GM21529 (cell line): ENCODE results near the gene RNF212.
"Not testable (repeated sequence)": the region's sequence is repeated elsewhere in the genome, so short reads cannot be mapped to it uniquely, and the experiment has no call there.

Experiments
- ATAC-seq: cut with Tn5 transposase; IDR thresholded peaks from one replicate; pipeline ENCODE4 v1.9.1; 2021; ENCODE audit not compliant: unreplicated experiment

RNF212 gene

DNA sequence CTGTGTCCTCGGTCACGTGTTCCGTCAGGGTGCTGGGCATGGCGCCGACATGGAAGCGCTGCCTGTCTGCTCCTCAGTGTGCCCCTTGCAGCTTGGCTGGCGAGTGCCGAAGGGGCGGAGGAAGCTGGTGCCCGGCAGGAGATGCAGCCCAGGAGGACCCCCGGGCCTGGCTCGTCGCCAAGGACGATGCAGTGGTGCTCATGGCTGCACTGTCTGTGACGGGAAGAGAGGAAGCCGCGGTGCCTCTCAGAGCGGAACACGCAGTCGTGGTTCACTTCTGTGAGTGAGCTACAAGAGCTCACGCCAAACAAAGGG lies 63.8 kb downstream of the RNF212 start:
- no peak for ATAC-seq

DNA sequence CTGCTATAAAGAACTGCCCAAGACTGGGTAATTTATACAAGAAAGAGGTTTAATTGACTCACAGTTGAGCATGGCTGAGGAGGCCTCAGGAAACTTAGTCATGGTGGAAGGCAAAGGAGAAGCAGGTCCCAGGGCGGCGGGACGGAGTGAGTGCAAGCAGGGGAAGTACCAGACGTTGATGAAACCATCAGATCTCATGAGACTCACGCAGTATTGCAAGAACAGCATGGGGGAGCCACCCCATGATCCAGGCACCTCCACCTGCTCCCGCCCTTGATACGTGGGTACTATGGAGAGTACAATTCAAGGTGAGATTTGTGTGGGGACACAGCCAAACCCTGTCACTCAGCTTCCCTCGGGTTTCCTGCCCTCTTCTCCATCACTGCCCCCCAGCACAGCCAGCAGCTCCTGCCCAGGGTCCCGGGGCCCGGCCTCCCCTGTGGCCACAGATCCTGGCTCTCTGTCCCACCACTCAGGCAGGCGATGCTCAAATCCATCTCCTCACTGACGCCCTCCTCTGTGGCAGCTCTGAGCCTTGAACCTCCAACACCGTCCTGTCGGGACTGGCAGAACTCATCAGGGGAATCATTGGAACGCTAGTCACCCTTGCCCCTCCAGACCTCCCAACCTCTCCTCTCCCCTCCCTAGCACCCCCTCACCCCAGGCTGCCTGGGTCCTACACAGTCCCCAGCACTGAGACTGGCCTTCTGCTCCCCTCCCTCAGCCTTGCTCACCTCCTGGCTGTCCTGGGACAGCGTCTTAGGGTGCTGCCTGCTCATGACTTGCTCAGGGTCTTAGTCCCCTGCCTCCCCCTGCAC lies 64.4 kb downstream of the RNF212 start:
- ATAC-seq = no peak

DNA sequence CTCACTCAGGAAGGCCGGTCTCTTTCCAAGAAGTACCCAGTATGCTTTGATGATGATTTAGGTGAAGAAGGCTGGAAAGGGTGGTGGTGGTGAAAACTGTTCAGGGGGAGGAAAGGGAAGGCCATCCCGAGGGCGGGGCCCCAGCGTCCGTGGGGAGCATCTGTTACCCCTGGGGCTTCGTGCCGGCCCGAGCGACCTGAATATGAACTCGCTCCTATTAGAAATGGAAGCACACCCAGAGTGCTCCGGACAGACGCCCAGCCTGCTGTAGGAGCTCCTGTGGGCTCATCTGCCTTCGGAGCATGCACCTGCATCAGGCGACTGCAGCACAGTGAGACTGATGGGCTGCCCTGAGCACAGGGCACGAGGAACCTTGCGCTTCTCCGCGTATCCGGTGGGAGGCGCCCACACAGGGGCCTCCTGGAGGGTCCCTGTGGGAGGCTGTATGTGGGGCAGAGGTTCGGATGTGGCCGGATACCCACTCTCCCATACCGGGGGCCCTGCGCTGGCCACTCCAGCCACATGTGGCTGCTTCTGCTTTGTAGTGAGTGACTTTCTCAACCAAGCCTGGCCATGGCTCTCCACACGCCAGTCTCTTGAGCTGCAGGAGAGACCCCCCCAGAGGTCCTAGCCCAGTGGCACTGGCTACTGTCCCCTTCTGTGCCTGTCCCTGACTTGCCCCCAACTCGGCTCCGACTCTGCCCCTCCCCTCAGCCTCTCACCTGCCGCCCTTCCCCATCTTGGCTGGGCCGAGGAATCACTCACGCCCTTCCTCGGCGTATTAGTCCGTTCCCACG lies 65.2 kb downstream of the RNF212 start:
- no peak for ATAC-seq

DNA sequence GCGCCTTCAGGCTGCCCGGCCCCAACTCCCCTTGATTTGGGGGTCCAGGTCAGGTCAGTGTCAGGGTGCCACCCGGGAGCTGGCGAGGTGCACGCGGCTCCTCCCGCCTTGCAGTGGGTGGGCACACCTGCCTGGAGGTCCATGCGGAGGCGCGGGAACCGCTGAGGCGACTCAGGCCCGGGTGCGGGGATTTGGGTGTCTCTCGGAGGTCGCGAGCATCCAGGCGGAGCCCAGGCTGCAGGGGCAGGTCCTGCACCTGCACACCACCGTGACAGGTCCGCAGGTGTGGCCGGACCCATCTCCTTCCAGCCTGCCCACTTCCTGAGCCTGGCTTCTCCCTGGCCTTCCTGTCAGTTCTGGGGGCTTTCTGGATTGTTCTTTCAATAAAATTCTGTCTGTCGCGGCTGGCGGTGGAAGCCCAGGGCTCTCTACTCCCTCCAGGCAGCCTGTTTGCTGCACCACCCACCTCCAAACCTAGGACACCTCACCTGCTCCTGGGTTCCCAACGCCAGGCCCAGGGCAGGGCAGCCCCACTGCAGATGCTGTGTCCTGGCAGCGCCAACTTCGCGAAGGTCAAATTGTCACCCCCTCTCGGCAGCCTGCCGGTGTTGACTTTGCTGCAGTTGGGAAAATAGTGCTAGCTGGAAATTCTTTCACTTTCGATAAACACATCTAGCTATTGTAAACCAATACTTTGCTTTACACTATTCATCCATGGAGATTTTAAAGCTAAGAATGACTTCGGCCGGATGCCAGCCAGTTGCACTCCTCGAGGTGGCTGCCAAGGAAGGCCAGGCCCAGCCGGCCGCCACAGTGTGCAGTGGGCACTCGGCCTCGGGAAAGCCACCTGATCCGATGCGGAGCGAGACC lies 66.0 kb downstream of the RNF212 start:
- ATAC-seq = no peak

DNA sequence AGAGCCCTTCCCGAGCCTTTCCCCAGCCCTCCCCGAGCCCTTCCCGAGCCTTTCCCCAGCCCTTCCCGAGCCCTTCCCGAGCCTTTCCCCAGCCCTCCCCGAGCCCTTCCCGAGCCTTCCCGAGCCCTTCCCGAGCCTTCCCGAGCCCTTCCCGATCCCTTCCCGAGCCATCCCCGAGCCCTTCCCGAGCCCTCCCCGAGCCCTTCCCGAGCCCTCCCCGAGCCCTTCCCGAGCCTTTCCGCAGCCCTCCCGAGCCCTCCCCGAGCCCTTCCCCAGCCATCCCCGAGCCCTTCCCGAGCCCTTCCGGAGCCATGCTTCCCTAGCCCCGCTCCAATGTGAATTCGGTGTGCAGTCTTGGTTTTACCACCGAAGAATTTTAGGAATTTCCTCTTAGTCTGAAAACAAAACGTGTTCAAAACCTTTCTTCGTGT lies 66.8 kb downstream of the RNF212 start:
- ATAC-seq = not testable (repeated sequence)

DNA sequence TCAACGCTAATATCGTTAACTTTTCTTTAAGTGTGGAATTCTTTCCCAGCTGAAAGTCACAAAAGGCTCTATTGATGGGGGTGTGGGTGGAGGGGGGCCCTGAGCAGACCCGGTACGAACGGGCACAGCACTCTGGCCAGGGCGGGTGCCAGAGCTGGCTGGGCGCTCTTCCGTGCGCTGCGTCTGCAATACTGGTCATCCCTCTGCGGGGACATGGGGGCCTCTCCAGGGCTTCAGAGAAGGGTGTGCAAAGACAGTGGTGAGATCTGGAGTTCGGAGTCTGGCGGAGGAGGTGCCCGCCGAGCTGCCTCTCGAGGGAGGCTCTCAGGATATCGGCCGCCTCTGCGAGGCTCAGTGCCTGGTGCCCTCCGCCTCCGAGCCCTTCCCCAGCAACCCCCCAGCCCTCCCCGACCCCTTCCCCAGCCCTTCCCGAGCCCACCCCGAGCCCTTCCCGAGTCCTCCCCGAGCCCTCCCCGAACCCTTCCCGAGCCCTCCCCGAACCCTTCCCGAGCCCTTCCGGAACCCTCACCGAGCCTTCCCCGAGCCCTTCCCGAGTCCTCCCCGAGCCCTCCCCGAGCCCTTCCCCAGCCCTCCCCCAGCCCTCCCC lies 67.7 kb downstream of the RNF212 start:
- ATAC-seq = no peak

DNA sequence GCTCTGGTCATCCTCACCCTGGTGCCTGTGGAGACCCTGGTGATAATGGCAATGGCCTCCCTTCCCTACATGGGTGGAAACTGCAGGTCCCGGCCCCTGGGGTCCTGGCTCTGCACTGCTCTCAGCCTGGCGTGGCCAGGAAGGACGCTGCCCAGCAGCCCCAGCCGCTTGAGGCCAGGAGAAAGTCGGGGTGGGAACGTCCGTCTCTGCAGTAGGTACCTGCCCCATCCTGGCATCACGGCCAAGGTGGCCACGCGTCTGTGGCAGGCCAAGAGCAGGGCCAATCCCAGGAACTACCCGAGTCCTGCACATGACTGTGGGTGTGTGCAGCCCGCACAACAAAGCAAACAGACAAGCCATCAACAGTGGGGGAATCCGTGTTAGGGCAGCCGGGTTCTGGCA lies 68.2 kb downstream of the RNF212 start:
- ATAC-seq = no peak

DNA sequence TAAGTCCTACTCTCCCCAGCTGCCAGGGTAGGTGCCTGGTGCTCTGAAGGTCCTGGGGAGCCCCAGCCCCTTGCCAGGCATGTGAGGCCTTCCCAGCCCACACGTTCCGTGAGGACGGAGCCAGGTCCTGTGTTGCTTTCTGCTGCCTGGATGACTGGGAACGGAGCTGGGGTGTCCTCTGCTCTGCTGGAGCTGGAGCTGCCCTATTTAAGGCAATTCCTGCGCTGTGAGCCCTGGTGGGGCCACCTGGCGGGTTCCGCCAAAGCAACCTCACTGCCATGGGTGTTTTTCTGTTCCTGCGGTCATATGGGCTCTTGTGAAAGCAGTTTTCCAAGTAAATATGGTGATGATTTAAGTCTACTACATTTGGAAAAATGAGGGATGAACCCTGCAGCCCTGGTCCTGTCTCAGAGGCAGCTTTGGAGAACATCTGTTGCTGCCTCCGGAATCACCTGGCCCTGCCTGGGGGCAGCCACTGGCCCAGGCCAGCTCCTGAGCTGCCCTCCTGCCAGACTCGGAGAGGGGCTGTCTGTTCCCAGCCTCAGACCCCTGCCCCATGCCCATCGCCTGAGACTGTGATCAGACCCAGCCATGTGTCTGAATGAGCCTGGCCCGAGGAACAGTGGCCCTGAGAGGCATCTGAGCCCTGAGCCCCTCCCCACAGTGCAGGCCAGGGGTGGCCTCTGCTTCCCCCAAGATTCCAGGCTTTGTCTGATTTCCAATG lies 68.7 kb downstream of the RNF212 start:
- no peak for ATAC-seq

DNA sequence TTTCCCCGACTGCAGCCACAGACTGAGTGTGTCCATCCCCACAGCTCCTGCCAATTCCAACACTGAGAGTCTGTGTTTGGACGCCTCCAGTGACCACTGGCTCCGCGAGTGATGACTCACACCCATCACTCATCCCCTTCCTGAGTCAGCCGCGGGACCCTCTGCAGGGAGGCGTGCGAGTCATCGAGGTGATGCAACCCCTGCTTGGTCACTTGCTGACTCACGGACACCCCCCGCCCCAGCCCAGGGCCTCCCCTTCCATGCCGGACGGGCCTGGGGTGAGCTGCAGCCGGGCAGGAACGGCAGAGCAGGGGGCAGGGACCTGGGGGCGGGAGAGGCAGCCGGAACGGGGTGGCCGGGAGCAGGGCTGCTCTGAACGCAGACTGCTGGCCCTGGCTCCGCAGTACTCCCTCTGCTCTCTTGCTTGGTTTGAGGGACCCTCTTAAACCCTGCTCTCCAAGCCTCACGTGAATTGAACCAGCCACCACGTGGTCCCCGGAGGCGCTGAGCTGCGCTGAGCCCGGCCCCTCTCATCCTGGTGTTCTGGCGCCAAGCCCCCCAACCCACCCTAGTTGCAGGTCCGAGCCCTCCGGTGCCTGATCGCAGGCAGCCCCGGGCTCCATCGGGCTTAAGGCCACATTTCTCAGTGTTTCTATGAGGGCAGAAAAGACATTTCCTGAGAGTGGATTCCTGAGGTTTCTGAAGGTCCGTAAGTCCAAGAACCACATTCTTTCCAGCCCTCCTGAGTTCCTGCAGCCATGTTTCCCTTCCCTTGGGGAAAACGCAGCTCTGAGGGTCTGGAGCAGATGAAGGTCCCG lies 69.5 kb downstream of the RNF212 start:
- ATAC-seq = no peak

DNA sequence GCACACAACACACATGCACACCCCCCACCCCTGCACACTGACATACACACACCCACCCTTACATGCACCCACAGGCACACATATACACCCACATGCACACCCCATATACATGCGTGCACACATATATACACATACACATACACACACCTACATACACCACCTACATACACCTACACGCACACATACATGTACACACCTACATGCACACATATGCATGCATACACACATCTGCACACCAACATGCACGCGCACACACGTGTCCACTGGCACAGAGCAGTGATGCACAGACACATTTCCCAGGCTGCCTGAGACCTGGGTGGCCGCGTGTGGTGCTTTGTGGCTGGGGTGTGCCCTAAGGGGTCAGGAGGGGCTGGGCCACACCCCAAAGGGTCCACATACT lies 70.2 kb downstream of the RNF212 start:
- no peak for ATAC-seq

DNA sequence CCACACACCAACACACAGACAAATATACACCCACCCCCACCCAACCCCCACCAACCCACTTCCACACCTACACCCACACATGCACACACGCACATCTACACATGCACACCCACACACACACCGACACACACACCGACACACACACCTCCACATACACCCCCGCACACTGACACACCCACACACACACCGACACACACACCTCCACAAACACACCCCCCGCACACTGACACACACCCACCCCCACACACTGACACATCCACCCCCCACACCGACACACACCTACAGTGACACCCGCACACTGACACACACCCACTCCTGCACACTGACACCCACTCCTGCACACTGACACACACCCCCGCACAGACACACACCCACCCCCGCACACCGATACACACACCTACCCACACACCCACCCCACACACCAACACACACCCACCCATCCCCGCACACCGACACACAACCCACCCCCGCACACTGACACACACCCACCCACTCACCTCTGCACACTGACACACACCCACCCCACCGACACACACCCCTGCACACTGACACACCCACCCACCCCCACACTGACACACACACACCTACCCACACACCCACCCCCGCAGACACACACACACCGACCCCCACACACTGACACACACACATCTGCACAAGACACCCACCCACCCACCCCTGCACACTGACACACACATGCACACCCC lies 70.9 kb downstream of the RNF212 start:
- no peak for ATAC-seq

DNA sequence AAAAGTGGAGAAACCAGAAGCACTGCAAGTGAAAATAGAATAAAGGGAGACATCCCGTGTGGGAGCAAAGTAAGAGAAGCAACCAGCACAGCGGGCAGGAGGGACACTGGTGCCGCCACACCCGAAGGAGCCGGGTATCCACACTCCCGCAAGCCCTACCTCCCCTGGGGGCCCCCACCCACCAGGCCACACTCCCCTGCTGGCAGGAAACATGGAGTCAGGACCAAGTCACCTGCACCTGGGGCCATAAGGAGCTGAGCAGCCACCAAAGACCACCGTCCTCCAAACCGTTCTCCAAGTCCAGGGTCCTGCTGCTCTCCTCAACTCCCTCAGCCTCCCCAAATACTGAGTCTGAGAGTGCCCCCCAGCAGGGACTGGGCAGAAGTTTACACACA lies 71.4 kb downstream of the RNF212 start:
- ATAC-seq = no peak

DNA sequence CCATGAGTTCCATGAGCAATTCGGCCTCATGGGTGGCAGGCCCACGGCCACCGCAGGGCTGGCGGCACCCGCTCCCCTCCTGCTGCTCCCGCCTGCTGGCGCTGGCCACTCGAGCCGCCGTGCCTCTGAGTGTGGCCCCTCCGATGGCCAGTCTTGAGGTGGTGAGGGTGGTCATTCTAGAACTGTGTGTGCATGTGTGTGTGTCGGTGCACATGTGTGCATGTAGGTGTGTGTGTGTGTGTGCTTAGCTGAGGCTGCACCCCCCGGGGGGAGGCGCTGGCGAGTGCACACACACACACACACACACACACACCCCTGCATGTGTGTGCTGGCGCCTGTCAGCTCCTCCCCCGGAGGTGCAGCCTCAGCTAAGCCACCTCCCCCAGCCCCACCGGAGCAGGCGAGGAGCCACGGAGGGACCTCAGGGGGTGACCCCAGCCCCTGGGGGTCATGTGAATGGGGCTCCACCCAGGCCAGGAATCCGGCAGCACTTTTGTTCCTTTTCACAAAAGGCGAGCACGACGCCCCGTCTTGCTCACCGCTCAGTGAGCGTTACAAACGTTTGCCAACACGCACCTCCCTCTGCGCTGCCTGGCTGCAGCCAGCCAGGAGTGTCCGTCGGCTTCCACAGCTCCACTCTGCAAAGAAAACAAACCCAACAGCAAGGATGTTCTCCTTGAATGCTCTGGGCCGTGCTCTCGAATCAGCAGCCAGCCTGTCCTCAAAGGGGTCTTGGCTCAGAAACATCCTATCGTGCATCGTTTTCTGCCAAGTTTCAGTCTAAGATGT lies 72.0 kb downstream of the RNF212 start:
- ATAC-seq = no peak

DNA sequence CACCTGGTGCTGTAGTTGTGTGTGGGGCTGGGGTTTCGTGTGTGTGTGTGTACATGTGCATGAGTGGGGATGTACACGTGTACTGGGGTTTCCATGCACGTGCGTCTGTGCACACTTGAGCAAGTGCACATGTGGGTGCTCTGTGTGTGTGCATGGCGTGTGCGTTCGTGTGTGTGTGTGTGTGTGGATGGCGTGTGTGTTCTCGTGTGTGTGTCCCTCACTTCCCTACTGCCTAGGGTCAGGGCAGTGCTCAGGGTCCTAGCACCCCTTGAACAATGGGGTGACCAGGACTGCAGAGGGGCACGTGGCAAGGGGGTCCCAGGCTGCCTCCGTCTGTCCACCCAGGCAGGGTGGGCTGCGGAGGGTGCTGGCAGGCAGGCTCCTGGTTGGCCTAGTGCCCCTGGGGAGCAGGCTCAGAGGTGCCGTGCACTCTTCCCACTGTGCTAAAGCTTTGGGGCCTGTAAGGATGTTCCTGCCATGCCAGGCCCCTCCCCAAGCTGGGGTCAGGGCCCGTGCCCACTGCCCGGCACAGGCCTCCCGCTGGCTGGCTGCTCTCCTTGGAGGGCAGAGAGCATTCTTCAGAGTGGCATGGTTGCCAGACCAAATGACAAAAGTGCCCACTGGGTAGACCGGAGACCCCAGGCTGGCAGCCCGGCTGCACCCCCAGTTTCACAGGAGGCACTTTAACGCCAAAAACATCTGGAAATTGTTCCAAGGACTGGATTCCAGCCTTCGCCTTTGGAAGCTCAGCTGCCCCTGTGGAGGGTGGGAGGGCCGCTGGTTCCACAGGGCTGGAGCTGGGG lies 72.8 kb downstream of the RNF212 start:
- no peak for ATAC-seq

DNA sequence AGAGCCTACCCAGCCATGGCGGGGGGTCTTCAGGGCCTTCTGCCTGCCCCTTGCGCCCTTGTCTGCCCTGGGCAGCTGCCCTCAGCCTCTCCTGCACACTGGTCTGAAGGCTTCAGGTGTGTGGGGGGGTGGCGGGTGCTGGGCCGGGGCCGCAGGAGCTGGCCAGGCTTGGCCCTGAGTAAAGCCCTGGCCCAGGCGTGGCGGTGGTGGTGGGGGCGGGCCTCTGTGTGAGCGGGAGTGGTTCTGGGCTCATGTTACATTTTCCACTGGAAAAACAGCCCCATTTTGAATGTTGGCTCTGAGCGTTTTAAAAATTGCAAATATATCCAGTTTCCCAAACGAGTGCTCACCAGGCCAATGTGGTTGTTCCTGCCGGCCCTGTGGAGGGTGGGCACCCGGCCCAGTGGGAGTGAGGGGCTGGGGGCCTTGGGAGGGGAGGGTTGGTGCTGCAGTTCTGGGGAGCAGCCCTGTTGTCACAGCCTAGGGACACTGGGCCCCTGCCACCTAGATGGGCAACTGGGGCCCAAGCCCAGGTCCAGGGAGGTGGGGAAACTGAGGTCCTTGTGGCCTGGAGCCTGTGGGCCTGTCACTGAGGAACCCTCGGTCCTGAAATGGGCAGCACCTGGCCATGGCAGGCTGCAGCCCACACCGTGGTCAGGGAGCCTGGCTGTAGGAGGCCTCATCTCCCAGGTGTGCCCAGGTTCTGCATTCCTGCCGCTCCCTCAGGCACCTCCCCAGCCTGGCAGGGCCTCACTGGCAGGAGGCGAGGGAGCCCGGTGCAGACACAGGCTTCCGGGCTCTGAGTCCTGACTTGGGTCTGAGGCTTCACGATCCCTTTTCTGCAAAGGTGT lies 73.6 kb downstream of the RNF212 start:
- ATAC-seq = no peak

DNA sequence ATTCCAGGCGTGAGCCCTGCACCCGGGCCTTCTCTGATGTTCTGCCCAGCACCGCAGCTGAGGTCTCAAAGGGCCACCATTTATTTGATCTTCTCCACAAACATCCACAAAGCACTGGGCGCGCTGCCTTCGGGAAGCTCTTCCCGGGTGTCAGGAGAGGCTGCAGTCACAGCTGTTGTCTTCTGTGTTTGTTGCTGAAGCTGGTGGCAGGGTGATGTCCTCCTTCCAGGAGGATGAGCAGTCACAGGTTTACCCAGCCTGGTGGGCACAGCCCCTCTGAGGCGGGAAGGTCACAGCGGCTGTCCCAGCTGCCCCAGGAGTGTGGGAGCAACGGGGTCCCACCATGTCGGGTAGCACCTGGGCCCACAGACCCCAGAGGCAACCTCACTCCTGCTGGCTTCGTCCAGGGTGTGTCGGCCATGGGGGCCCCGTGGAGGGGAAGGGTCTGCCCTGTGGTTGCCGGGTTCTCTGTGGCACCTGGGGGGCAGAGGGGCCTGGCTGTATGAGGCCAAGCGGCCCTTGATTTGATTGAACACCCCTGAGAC lies 74.3 kb downstream of the RNF212 start:
- no peak for ATAC-seq
